22Rv1 (cell line): ENCODE data around the gene BMF.

Experiments used
- CTCF ChIP-seq: fragments of 450-650 bp; IDR thresholded peaks from 2 replicates; pipeline ENCODE4 v1.5.1; 2017; ENCODE audit warnings: mild to moderate bottlenecking
- ZFX ChIP-seq: fragments of 450-650 bp; IDR thresholded peaks from 2 replicates; pipeline ENCODE4 v1.6.1; 2017; ENCODE audit warnings: antibody characterized with exemption, borderline replicate concordance

GRCh38 chr15:40157778-40158447 is 49.2 kb upstream of the BMF start:
- TF ChIP-seq CTCF, result no peak
- no peak for TF ChIP-seq ZFX
